CD14-positive monocyte (primary cell): ENCODE data around the gene PGR. TPM values are rescaled to one million over a fixed set of nuclear protein-coding genes. Genes with fewer than 3 reads are reported as not detected.

Experiments used
- DNase-seq, 3 donors: peaks; one replicate each; pipeline ENCODE4 v3.0.0-alpha.2; 2011 to 2022
- H2AFZ ChIP-seq: 2 replicates; pipeline ENCODE4 v1.6.0; 2012; ENCODE audit warnings: mild to moderate bottlenecking, low read depth, low read length, inconsistent platforms; ENCODE audit not compliant: insufficient read depth, poor library complexity, severe bottlenecking
- H3K27ac ChIP-seq, 2 donors: 1 replicate in 1 of 2; 2 replicates in 1 of 2; pipeline ENCODE4 v1.5.1; 2012 to 2013; ENCODE audit warnings: low read length in 2 of 2, control low read depth in 1 of 2, inconsistent platforms in 1 of 2, low read depth in 1 of 2, mild to moderate bottlenecking in 1 of 2
- H3K27me3 ChIP-seq, 2 donors: one replicate each; pipeline versions ENCODE4 v1.6.0 to v1.6.1; 2011 to 2013; ENCODE audit warnings: low read length in 2 of 2; ENCODE audit not compliant: control insufficient read depth in 2 of 2, insufficient read depth in 2 of 2
- H3K36me3 ChIP-seq, 2 donors: replicated peaks in 1 of 2; 1 replicate in 1 of 2; 2 replicates in 1 of 2; pipeline versions ENCODE4 v1.5.1 to v1.6.1; 2012 to 2013; ENCODE audit warnings: low read length in 2 of 2, control low read depth in 1 of 2, inconsistent platforms in 1 of 2, mild to moderate bottlenecking in 1 of 2; ENCODE audit not compliant: insufficient read depth in 2 of 2, control insufficient read depth in 1 of 2
- H3K4me1 ChIP-seq, 2 donors: 1 replicate in 1 of 2; 2 replicates in 1 of 2; pipeline versions ENCODE4 v1.5.1 to v1.6.1; 2012 to 2013; ENCODE audit warnings: low read length in 2 of 2, control low read depth in 1 of 2, inconsistent platforms in 1 of 2, mild to moderate bottlenecking in 1 of 2, moderate library complexity in 1 of 2; ENCODE audit not compliant: insufficient read depth in 2 of 2, control insufficient read depth in 1 of 2
- H3K4me2 ChIP-seq: replicated peaks from 2 replicates; pipeline ENCODE3; 2012; ENCODE audit warnings: low read length, moderate library complexity, mild to moderate bottlenecking; ENCODE audit not compliant: poor library complexity, severe bottlenecking; ENCODE audit errors: extremely low read depth
- H3K4me3 ChIP-seq, 3 experiments: fragments of 200-600 bp in 1 of 3; sonication (generic) in 1 of 3; replicated peaks in 1 of 3; 1 replicate in 2 of 3; 2 replicates in 1 of 3; pipeline ENCODE4 v1.5.1; 2011 to 2013; ENCODE audit warnings: low read length in 3 of 3, mild to moderate bottlenecking in 3 of 3, control low read depth in 2 of 3, low read depth in 2 of 3, inconsistent platforms in 1 of 3, moderate library complexity in 1 of 3
- H3K79me2 ChIP-seq: 2 replicates; pipeline ENCODE4 v1.6.0; 2012; ENCODE audit warnings: mild to moderate bottlenecking, control low read depth, inconsistent platforms, low read length, moderate library complexity; ENCODE audit not compliant: insufficient read depth
- H3K9ac ChIP-seq: 2 replicates; pipeline ENCODE4 v1.6.0; 2017; ENCODE audit warnings: low read length, mild to moderate bottlenecking; ENCODE audit not compliant: insufficient read depth, poor library complexity, severe bottlenecking
- H3K9me3 ChIP-seq, 2 donors: replicated peaks in 1 of 2; 1 replicate in 1 of 2; 2 replicates in 1 of 2; pipeline versions ENCODE4 v1.5.1 to v1.6.1; 2012 to 2013; ENCODE audit warnings: low read length in 2 of 2, control low read depth in 1 of 2; ENCODE audit not compliant: control insufficient read depth in 1 of 2, insufficient read depth in 1 of 2
- H4K20me1 ChIP-seq: 2 replicates; pipeline ENCODE4 v1.6.0; 2012; ENCODE audit warnings: mild to moderate bottlenecking, low read length, control low read depth, moderate library complexity; ENCODE audit not compliant: insufficient read depth
- H3K27ac Mint-ChIP-seq, 7 donors: one replicate each; pipeline ENCODE4 v1.8.0; 2020; ENCODE audit warnings: mild to moderate bottlenecking in 7 of 7, mixed read lengths in 7 of 7, moderate library complexity in 6 of 7, inconsistent platforms in 2 of 7
- H3K27me3 Mint-ChIP-seq, 3 donors: one replicate each; pipeline ENCODE4 v1.8.0; 2021 to 2022; ENCODE audit warnings: low read depth in 3 of 3, mild to moderate bottlenecking in 3 of 3, mixed read lengths in 3 of 3, moderate library complexity in 3 of 3, inconsistent platforms in 1 of 3
- H3K36me3 Mint-ChIP-seq, 2 donors: one replicate each; pipeline ENCODE4 v1.8.0; 2020; ENCODE audit warnings: mixed read lengths in 2 of 2, inconsistent platforms in 1 of 2, mild to moderate bottlenecking in 1 of 2
- H3K4me1 Mint-ChIP-seq: one replicate; pipeline ENCODE4 v1.8.0; 2020; ENCODE audit warnings: mild to moderate bottlenecking, mixed read lengths
- H3K4me3 Mint-ChIP-seq, 2 donors: one replicate each; pipeline ENCODE4 v1.8.0; 2020; ENCODE audit warnings: mild to moderate bottlenecking in 2 of 2, mixed read lengths in 2 of 2, moderate library complexity in 1 of 2
- H3K9me3 Mint-ChIP-seq, 7 donors: one replicate each; pipeline ENCODE4 v1.8.0; 2020 to 2022; ENCODE audit warnings: mixed read lengths in 7 of 7, mild to moderate bottlenecking in 6 of 7, moderate library complexity in 6 of 7, inconsistent platforms in 2 of 7
- CTCF ChIP-seq: fragments of 200-600 bp; IDR thresholded peaks from one replicate; pipeline ENCODE4 v1.8.0; 2022; ENCODE audit warnings: antibody characterized with exemption, mild to moderate bottlenecking
- WGBS: methylation state at CpG from one replicate; pipeline ENCODE4 v1.1.5; 2013; ENCODE audit warnings: missing lambda C conversion rate; ENCODE audit not compliant: insufficient coverage; 5-methylcytosine and 5-hydroxymethylcytosine counted together
- intact Hi-C, 2 donors: fragments of 100-400 bp; cut with micrococcal nuclease; formaldehyde crosslinking; loops; one replicate each; pipeline versions ENCODE4 v1.15.0 to v1.15.1; 2023
- polyA plus RNA-seq, 3 donors: library from polyadenylated mRNA; depleted of rRNA in 1 of 3; unstranded in 2 of 3; stranded (reverse) in 1 of 3; fragments of 300-500 nt in 2 of 3; fragments of >200 nt in 1 of 3; fragmentation: Illumina TruSeq in 2 of 3; gene quantifications; 1 replicate in 2 of 3; 2 replicates in 1 of 3; pipeline ENCODE4 v1.2.3, GENCODE V29; 2012 to 2021

PGR gene
- polyA plus RNA-seq, 3 donors: not detected

- no peak overlapping the region for H3K9ac ChIP-seq
- intact Hi-C loops: no loop called here
- H3K4me3 ChIP-seq: no peak overlapping the region
- H3K27me3 ChIP-seq: no peaks in the 10 kb centered on the region
- no peaks in the 10 kb centered on the region for H3K4me1 ChIP-seq
- no peak overlapping the region for H3K27ac Mint-ChIP-seq
- H3K4me1 Mint-ChIP-seq: no peaks in the 10 kb centered on the region
- TF ChIP-seq CTCF: no peak
- no peaks in the 10 kb centered on the region for H4K20me1 ChIP-seq
- no peak overlapping the region for H3K4me3 Mint-ChIP-seq
- H3K36me3 Mint-ChIP-seq: no peaks in the 10 kb centered on the region
- H3K9me3 ChIP-seq: no peaks in the 10 kb centered on the region
- no peak overlapping the region for H3K4me2 ChIP-seq
- H3K79me2 ChIP-seq: no peaks in the 10 kb centered on the region
- H3K36me3 ChIP-seq: no peaks in the 10 kb centered on the region
- no peaks in the 10 kb centered on the region for H3K27me3 Mint-ChIP-seq
- no peaks in the 10 kb centered on the region for H3K9me3 Mint-ChIP-seq
- no peak for DNase-seq
- H3K27ac ChIP-seq: no peak overlapping the region
- no CpG with 5 or more reads among the region's 1 CpG for WGBS
- no peak overlapping the region for H2AFZ ChIP-seq
These were observed 101.0 kb downstream of the PGR start for GRCh38 chr11:101028644-101029043.

DNA sequence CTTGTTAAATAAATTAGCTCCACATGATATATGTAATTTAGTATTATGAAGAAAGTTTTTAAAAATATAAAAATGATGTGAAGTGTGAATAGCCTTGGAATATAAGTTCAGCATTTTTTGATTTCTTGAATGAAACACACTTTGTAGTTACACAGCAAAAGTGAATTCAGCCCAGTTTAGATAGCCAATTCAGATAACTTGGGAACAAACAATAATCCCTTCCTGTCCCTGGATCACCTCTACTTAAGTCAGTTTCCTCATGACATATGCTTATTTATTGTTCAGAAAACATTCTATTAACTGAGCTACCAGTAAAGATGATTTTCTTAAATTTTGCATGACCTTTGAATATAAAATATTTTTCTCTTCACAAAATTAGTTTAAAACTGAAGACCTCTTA is 107.4 kb downstream of the PGR start:
- intact Hi-C loops: no loop called here
- H3K79me2 ChIP-seq: no peaks in the 10 kb centered on the region
- no peaks in the 10 kb centered on the region for H3K9me3 Mint-ChIP-seq
- no peaks in the 10 kb centered on the region for H3K36me3 ChIP-seq
- no peak overlapping the region for H3K4me3 ChIP-seq
- no peaks in the 10 kb centered on the region for H3K9me3 ChIP-seq
- no peaks in the 10 kb centered on the region for H4K20me1 ChIP-seq
- no peak overlapping the region for H3K4me2 ChIP-seq
- H3K4me1 Mint-ChIP-seq: no peaks in the 10 kb centered on the region
- no peak overlapping the region for H3K9ac ChIP-seq
- no peak overlapping the region for H3K27ac Mint-ChIP-seq
- H3K27ac ChIP-seq: no peak overlapping the region
- no peaks in the 10 kb centered on the region for H3K27me3 ChIP-seq
- H3K4me1 ChIP-seq: no peaks in the 10 kb centered on the region
- TF ChIP-seq CTCF: no peak
- H3K27me3 Mint-ChIP-seq: no peaks in the 10 kb centered on the region
- H3K36me3 Mint-ChIP-seq: no peaks in the 10 kb centered on the region
- no peak overlapping the region for H2AFZ ChIP-seq
- no peak overlapping the region for H3K4me3 Mint-ChIP-seq
- no peak for DNase-seq
